Stimulated activated CD4-positive, alpha-beta T cell treated with anti-CD3 and anti-CD28 coated beads, Interleukin-12 subunit alpha, Interleukin-12 subunit beta, amount 100 ng/mL, for 4 hours (primary cell): ENCODE measurements around the gene INHBC.

ENCODE experiments used
- DNase-seq: peaks from one replicate; pipeline ENCODE4 v3.0.0-alpha.2; 2020

The INHBC gene

GRCh38 chr12:57454566-57455373 lies 20.2 kb downstream of the INHBC start, which contains the start of gene INHBE:
Gene INHBE (plus strand): TSS chr12:57455307. CDS start chr12:57455537, 230 bp downstream.
- no peak for DNase-seq

- DNase-seq, result no peak
Observed at GRCh38 chr12:57455374-57456144, 21.0 kb downstream of the INHBC start.

- DNase-seq, result no peak
Observed at GRCh38 chr12:57456145-57456700, 21.6 kb downstream of the INHBC start.

GRCh38 chr12:57456737-57457490 lies 22.3 kb downstream of the INHBC start:
- no peak for DNase-seq

- DNase-seq, result no peak
Observed at GRCh38 chr12:57458665-57459054, 24.1 kb downstream of the INHBC start.

GRCh38 chr12:57459055-57459749 lies 24.6 kb downstream of the INHBC start:
- peak; percentile 91 for DNase-seq

- DNase-seq, result no peak
Observed at GRCh38 chr12:57459750-57460467, 25.3 kb downstream of the INHBC start, which contains the start of gene GLI1. Gene GLI1 (plus strand): TSS chr12:57459785. CDS start chr12:57463692, 3,907 bp downstream.

- no peak for DNase-seq
Observed at GRCh38 chr12:57460468-57460784, 25.8 kb downstream of the INHBC start.

GRCh38 chr12:57460841-57461275 lies 26.3 kb downstream of the INHBC start:
- no peak for DNase-seq

- DNase-seq, result no peak
Observed at GRCh38 chr12:57461276-57461916, 26.8 kb downstream of the INHBC start.

GRCh38 chr12:57461917-57462250 lies 27.3 kb downstream of the INHBC start:
- no peak for DNase-seq

GRCh38 chr12:57462251-57462911 lies 27.8 kb downstream of the INHBC start:
- DNase-seq, result peak; percentile 86

GRCh38 chr12:57462912-57463253 lies 28.3 kb downstream of the INHBC start:
- DNase-seq, result no peak

- no peak for DNase-seq
Observed at GRCh38 chr12:57464569-57464968, 30.0 kb downstream of the INHBC start.

- no peak for DNase-seq
Observed at GRCh38 chr12:57465030-57465746, 30.6 kb downstream of the INHBC start.

GRCh38 chr12:57465747-57466505 lies 31.3 kb downstream of the INHBC start:
- DNase-seq, result no peak

- DNase-seq, result no peak
Observed at GRCh38 chr12:57467212-57467874, 32.8 kb downstream of the INHBC start.

GRCh38 chr12:57467915-57468314 lies 33.3 kb downstream of the INHBC start:
- DNase-seq, result no peak
